HCT116 (cell line): ENCODE data around the gene PF4V1. TPM values are rescaled to one million over a fixed set of nuclear protein-coding genes. Genes with fewer than 3 reads are reported as not detected.

Source experiments
- ATAC-seq: fragments of 200-7000 bp; cut with Tn5 transposase; 2 replicates; pipeline ENCODE4 v1.9.1; 2020; ENCODE audit warnings: mild to moderate bottlenecking, moderate library complexity
- BruUV-seq: library from RNA; stranded (reverse); fragments of 400-500 nt; replicated peaks from 2 replicates; lab custom pipeline; 2021; lab: Mats Ljungman, UMichigan
- CTCF ChIA-PET: fragments of 300-600 bp; sonication (Branson Sonifier 250); formaldehyde crosslinking; loops from one replicate; lab custom pipeline; 2021; ENCODE audit warnings: antibody characterized with exemption; lab: Charles Lee
- POLR2A ChIA-PET: fragments of 300-600, 350-600 bp; sonication (Branson Sonifier 250); formaldehyde crosslinking; loops from one replicate; lab custom pipeline; 2021; ENCODE audit warnings: antibody characterized with exemption; lab: Charles Lee
- RAD21 ChIA-PET, 2 experiments: fragments of 300-600 bp; sonication (Branson Sonifier 250); formaldehyde crosslinking; loops; one replicate each; lab custom pipeline; 2023; ENCODE audit warnings: low total read pairs in 2 of 2; ENCODE audit not compliant: uncharacterized antibody in 2 of 2, unreplicated experiment in 2 of 2, low non-redundant PET in 1 of 2; lab: Charles Lee
- DNase-seq: peaks from one replicate; pipeline ENCODE4 v3.0.0-alpha.2; 2010; ENCODE audit warnings: low read depth, low spot score
- H2AFZ ChIP-seq: fragments of 200-600 bp; shearing (Covaris generic), sonication (generic); 2 replicates; pipeline ENCODE4 v1.6.1; 2017; ENCODE audit warnings: low read depth, mixed run types, mixed read lengths, antibody characterized with exemption, low read length; ENCODE audit not compliant: poor library complexity, severe bottlenecking
- H3K27ac ChIP-seq: 2 replicates; pipeline ENCODE4 v1.5.1; 2012; ENCODE audit warnings: low read depth, low read length
- H3K27me3 ChIP-seq: fragments of 200-600 bp; sonication (generic); 2 replicates; pipeline ENCODE4 v1.6.1; 2016; ENCODE audit warnings: mixed run types, low read length, mixed read lengths; ENCODE audit not compliant: insufficient read depth
- H3K36me3 ChIP-seq, 2 experiments: fragments of 200-500 bp in 1 of 2; fragments of 200-600 bp in 1 of 2; sonication (Bioruptor generic) in 1 of 2; sonication (generic) in 1 of 2; 2 replicates each; pipeline versions ENCODE4 v1.5.1 to v1.6.1; 2014 to 2016; ENCODE audit warnings: low read length in 2 of 2, inconsistent platforms in 1 of 2, mixed read lengths in 1 of 2, mixed run types in 1 of 2; ENCODE audit not compliant: insufficient read depth in 2 of 2, control insufficient read depth in 1 of 2
- H3K4me1 ChIP-seq, 2 experiments: fragments of 200-600 bp in 1 of 2; sonication (generic) in 1 of 2; 2 replicates each; pipeline versions ENCODE4 v1.5.1 to v1.6.1; 2012 to 2017; ENCODE audit warnings: low read length in 2 of 2, inconsistent platforms in 1 of 2, mild to moderate bottlenecking in 1 of 2, mixed read lengths in 1 of 2, mixed run types in 1 of 2, moderate library complexity in 1 of 2; ENCODE audit not compliant: insufficient read depth in 2 of 2, control insufficient read depth in 1 of 2
- H3K4me2 ChIP-seq: fragments of 200-600 bp; sonication (generic); 2 replicates; pipeline ENCODE4 v1.6.1; 2017; ENCODE audit warnings: mixed run types, low read length, mixed read lengths
- H3K4me3 ChIP-seq, 2 experiments: fragments of 200-600 bp in 1 of 2; sonication (generic) in 1 of 2; replicated peaks in 1 of 2; 2 replicates each; pipeline ENCODE4 v1.5.1; 2011 to 2016; ENCODE audit warnings: low read length in 2 of 2, control low read depth in 1 of 2, low read depth in 1 of 2, mild to moderate bottlenecking in 1 of 2, mixed read lengths in 1 of 2, mixed run types in 1 of 2
- H3K79me2 ChIP-seq: fragments of 200-600 bp; sonication (generic); 2 replicates; pipeline ENCODE4 v1.6.1; 2017; ENCODE audit warnings: mild to moderate bottlenecking, mixed run types, low read length, moderate library complexity, mixed read lengths; ENCODE audit not compliant: insufficient read depth
- H3K9ac ChIP-seq: fragments of 200-600 bp; sonication (generic); 2 replicates; pipeline ENCODE4 v1.6.1; 2016; ENCODE audit warnings: low read length, mixed read lengths
- H3K9me2 ChIP-seq: fragments of 200-600 bp; sonication (generic), shearing (Covaris generic); 2 replicates; pipeline ENCODE4 v1.6.1; 2017; ENCODE audit warnings: mixed run types, mild to moderate bottlenecking, moderate library complexity; ENCODE audit not compliant: insufficient read depth
- H3K9me3 ChIP-seq, 2 experiments: fragments of 200-500 bp in 1 of 2; fragments of 200-600 bp in 1 of 2; sonication (Bioruptor generic) in 1 of 2; sonication (generic) in 1 of 2; 2 replicates each; pipeline ENCODE4 v1.6.1; 2014 to 2017; ENCODE audit warnings: low read length in 2 of 2, mixed read lengths in 2 of 2, inconsistent platforms in 1 of 2, low read depth in 1 of 2, mild to moderate bottlenecking in 1 of 2, mixed run types in 1 of 2, moderate library complexity in 1 of 2; ENCODE audit not compliant: control insufficient read depth in 1 of 2, insufficient read depth in 1 of 2
- H4K20me1 ChIP-seq: fragments of 200-600 bp; sonication (generic), shearing (Covaris generic); 2 replicates; pipeline ENCODE4 v1.6.1; 2017; ENCODE audit warnings: mixed run types, mild to moderate bottlenecking, moderate library complexity; ENCODE audit not compliant: insufficient read depth
- CBX3 ChIP-seq: IDR thresholded peaks from 2 replicates; pipeline ENCODE4 v1.6.1; 2012; ENCODE audit warnings: low read depth
- CEBPB ChIP-seq: IDR thresholded peaks from 2 replicates; pipeline ENCODE4 v1.6.1; 2012; ENCODE audit warnings: low read depth
- EGR1 ChIP-seq: IDR thresholded peaks from 2 replicates; pipeline ENCODE4 v1.6.1; 2012; ENCODE audit warnings: low read depth
- EZH2 ChIP-seq: fragments of 200-600 bp; sonication (generic); IDR thresholded peaks from 2 replicates; pipeline ENCODE4 v1.6.1; 2017; ENCODE audit warnings: antibody characterized with exemption, mixed run types
- FOSL1 ChIP-seq: IDR thresholded peaks from 2 replicates; pipeline ENCODE4 v1.6.1; 2012; ENCODE audit warnings: low read depth
- JUND ChIP-seq: IDR thresholded peaks from 2 replicates; pipeline ENCODE4 v1.6.1; 2012
- POLR2A ChIP-seq: IDR thresholded peaks from 2 replicates; pipeline ENCODE4 v1.7.0; 2011; ENCODE audit warnings: borderline replicate concordance; ENCODE audit not compliant: insufficient read depth, insufficient read length; ENCODE audit errors: extremely low read depth
- SP1 ChIP-seq: IDR thresholded peaks from 2 replicates; pipeline ENCODE4 v1.6.1; 2012; ENCODE audit warnings: low read depth
- ZFX ChIP-seq: fragments of 450-650 bp; IDR thresholded peaks from 2 replicates; pipeline ENCODE4 v1.6.1; 2017
- intact Hi-C: fragments of 100-400 bp; cut with micrococcal nuclease; formaldehyde crosslinking; loops from 2 replicates; pipeline ENCODE4 v1.10.0; 2022
- total RNA-seq: library from RNA; stranded (reverse); gene quantifications from one replicate; pipeline ENCODE4 v1.2.1, GENCODE V29; 2021; ENCODE audit not compliant: unreplicated experiment
- TF ChIP-seq, protein P1 (sequence below): IDR thresholded peaks from 2 replicates; pipeline ENCODE4 v1.6.1; 2012; ENCODE audit warnings: low read depth
- TF ChIP-seq, protein P2 (sequence below): IDR thresholded peaks from 2 replicates; pipeline ENCODE4 v1.6.1; 2012

Gene PF4V1
- total RNA-seq, 1 experiment from 2014 or later, result not detected

DNA sequence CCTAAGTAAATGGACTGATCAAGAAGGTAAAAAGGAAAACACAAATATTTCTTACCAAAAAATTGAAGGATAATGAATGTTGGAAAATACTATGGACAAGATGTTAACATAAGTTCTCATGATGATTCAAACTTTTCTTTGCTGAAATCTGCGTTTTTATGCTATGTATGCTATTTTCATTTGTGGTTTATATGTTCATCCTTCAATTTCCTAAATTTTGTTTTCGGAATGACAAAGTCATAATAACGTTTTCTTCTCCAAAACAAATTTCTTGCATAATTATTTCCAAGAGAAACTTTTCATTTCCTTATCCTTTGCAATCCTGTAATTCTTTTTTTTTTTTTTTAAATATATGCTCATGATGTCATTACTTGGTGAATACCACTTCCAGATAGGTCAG is 7.8 kb downstream of the PF4V1 start:
- H3K9me2 ChIP-seq, result no peaks in the 10 kb centered on the region

More for the DNA sequence above, 7.8 kb downstream of the PF4V1 start:
- H3K4me1 ChIP-seq, result no peaks in the 10 kb centered on the region
- no peak for TF ChIP-seq EZH2
- TF ChIP-seq, protein P1, sequence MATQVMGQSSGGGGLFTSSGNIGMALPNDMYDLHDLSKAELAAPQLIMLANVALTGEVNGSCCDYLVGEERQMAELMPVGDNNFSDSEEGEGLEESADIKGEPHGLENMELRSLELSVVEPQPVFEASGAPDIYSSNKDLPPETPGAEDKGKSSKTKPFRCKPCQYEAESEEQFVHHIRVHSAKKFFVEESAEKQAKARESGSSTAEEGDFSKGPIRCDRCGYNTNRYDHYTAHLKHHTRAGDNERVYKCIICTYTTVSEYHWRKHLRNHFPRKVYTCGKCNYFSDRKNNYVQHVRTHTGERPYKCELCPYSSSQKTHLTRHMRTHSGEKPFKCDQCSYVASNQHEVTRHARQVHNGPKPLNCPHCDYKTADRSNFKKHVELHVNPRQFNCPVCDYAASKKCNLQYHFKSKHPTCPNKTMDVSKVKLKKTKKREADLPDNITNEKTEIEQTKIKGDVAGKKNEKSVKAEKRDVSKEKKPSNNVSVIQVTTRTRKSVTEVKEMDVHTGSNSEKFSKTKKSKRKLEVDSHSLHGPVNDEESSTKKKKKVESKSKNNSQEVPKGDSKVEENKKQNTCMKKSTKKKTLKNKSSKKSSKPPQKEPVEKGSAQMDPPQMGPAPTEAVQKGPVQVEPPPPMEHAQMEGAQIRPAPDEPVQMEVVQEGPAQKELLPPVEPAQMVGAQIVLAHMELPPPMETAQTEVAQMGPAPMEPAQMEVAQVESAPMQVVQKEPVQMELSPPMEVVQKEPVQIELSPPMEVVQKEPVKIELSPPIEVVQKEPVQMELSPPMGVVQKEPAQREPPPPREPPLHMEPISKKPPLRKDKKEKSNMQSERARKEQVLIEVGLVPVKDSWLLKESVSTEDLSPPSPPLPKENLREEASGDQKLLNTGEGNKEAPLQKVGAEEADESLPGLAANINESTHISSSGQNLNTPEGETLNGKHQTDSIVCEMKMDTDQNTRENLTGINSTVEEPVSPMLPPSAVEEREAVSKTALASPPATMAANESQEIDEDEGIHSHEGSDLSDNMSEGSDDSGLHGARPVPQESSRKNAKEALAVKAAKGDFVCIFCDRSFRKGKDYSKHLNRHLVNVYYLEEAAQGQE, result no peak
- TF ChIP-seq JUND, result no peak
- no peak for TF ChIP-seq CBX3
- TF ChIP-seq EGR1, result no peak
- TF ChIP-seq FOSL1, result no peak
- TF ChIP-seq CEBPB, result no peak
- TF ChIP-seq, protein P2, sequence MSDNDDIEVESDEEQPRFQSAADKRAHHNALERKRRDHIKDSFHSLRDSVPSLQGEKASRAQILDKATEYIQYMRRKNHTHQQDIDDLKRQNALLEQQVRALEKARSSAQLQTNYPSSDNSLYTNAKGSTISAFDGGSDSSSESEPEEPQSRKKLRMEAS, result no peak
- no peak for TF ChIP-seq POLR2A
- TF ChIP-seq ZFX, result no peak
- no peak for TF ChIP-seq SP1
- H3K36me3 ChIP-seq, result no peaks in the 10 kb centered on the region
- H4K20me1 ChIP-seq, result no peaks in the 10 kb centered on the region
- H3K9me3 ChIP-seq, result no peaks in the 10 kb centered on the region
- POLR2A ChIA-PET, result no interaction called here
- H3K27me3 ChIP-seq, result no peaks in the 10 kb centered on the region
- no peak overlapping the region for H2AFZ ChIP-seq
- no peaks in the 10 kb centered on the region for H3K79me2 ChIP-seq
- RAD21 ChIA-PET, result no interaction called here
- H3K4me2 ChIP-seq, result no peak overlapping the region
- H3K27ac ChIP-seq, result no peak overlapping the region
- no TSS peak for BruUV-seq
- CTCF ChIA-PET, result no interaction called here
- no peak overlapping the region for H3K4me3 ChIP-seq
- no peak overlapping the region for H3K9ac ChIP-seq
- intact Hi-C loops, result loop anchor here (10.0 kb wide), 1 partner anchor 516 kb away; no protein-coding TSS in a partner anchor
- no peak for DNase-seq
- ATAC-seq, result no peak
